Liver (tissue), 9 donors: Measurements from ENCODE around the gene IGSF3. TPM values are rescaled to one million over a fixed set of nuclear protein-coding genes. Genes with fewer than 3 reads are reported as not detected.

Source experiments
- DNase-seq: peaks from one replicate; pipeline ENCODE4 v3.0.0-alpha.2; 2017; ENCODE audit warnings: low spot score
- H3K27ac ChIP-seq, 2 donors: one replicate each; pipeline ENCODE4 v1.7.0; 2013; ENCODE audit warnings: inconsistent platforms in 2 of 2, low read length in 2 of 2, control low read depth in 1 of 2, low read depth in 1 of 2, mild to moderate bottlenecking in 1 of 2
- H3K27me3 ChIP-seq, 4 donors: one replicate each; pipeline versions ENCODE4 v1.6.1 to v1.7.0; 2013; ENCODE audit warnings: low read length in 3 of 4, inconsistent platforms in 1 of 4, mild to moderate bottlenecking in 1 of 4, moderate library complexity in 1 of 4; ENCODE audit not compliant: control insufficient read depth in 4 of 4, insufficient read depth in 4 of 4
- H3K36me3 ChIP-seq, 4 donors: one replicate each; pipeline versions ENCODE4 v1.6.1 to v1.7.0; 2013; ENCODE audit warnings: low read length in 3 of 4, mild to moderate bottlenecking in 3 of 4, low read depth in 1 of 4, moderate library complexity in 1 of 4; ENCODE audit not compliant: control insufficient read depth in 4 of 4, insufficient read depth in 3 of 4
- H3K4me1 ChIP-seq, 4 donors: one replicate each; pipeline versions ENCODE4 v1.6.1 to v1.7.0; 2013; ENCODE audit warnings: low read length in 3 of 4, mild to moderate bottlenecking in 3 of 4, moderate library complexity in 1 of 4; ENCODE audit not compliant: control insufficient read depth in 4 of 4, insufficient read depth in 4 of 4
- H3K4me3 ChIP-seq, 3 donors: one replicate each; pipeline versions ENCODE4 v1.6.1 to v1.7.0; 2013; ENCODE audit warnings: low read length in 3 of 3, control low read depth in 1 of 3, low read depth in 1 of 3, mild to moderate bottlenecking in 1 of 3
- H3K9ac ChIP-seq, 2 donors: one replicate each; pipeline ENCODE4 v1.7.0; 2013; ENCODE audit warnings: low read length in 2 of 2, mild to moderate bottlenecking in 2 of 2, moderate library complexity in 2 of 2, control low read depth in 1 of 2, low read depth in 1 of 2
- H3K9me3 ChIP-seq, 4 donors: one replicate each; pipeline versions ENCODE4 v1.6.1 to v1.7.0; 2013; ENCODE audit warnings: low read length in 3 of 4; ENCODE audit not compliant: control insufficient read depth in 4 of 4
- FOXA1 ChIP-seq: IDR thresholded peaks from 2 replicates; pipeline ENCODE4 v1.6.1; 2016; ENCODE audit warnings: antibody characterized with exemption
- FOXA2 ChIP-seq: IDR thresholded peaks from 2 replicates; pipeline ENCODE4 v1.6.1; 2016; ENCODE audit warnings: antibody characterized with exemption
- HNF4A ChIP-seq, 2 donors: conservative IDR thresholded peaks; 2 replicates each; pipeline ENCODE4 v1.6.1; 2016; ENCODE audit warnings: antibody characterized with exemption in 2 of 2, mild to moderate bottlenecking in 2 of 2
- HNF4G ChIP-seq: IDR thresholded peaks from 2 replicates; pipeline ENCODE4 v1.6.1; 2016; ENCODE audit warnings: antibody characterized with exemption
- RAD21 ChIP-seq, 2 donors: IDR thresholded peaks; 2 replicates each; pipeline ENCODE4 v1.6.1; 2016; ENCODE audit warnings: antibody characterized with exemption in 2 of 2, mild to moderate bottlenecking in 2 of 2
- RXRA ChIP-seq, 2 donors: IDR thresholded peaks; 2 replicates each; pipeline ENCODE4 v1.6.1; 2017 to 2018; ENCODE audit warnings: antibody characterized with exemption in 2 of 2, mild to moderate bottlenecking in 1 of 2
- SP1 ChIP-seq: IDR thresholded peaks from 2 replicates; pipeline ENCODE4 v1.6.1; 2018; ENCODE audit warnings: antibody characterized with exemption, mild to moderate bottlenecking
- YY1 ChIP-seq: IDR thresholded peaks from 2 replicates; pipeline ENCODE4 v1.6.1; 2016; ENCODE audit warnings: antibody characterized with exemption, mild to moderate bottlenecking
- WGBS: extraction: QIAGEN DNeasy Blood & Tissue Kit; methylation state at CpG from one replicate; pipeline ENCODE4 v1.1.7; 2013; 5-methylcytosine and 5-hydroxymethylcytosine counted together
- polyA plus RNA-seq, 2 donors: library from polyadenylated mRNA; stranded (reverse) in 1 of 2; unstranded in 1 of 2; fragments of 200-250 nt in 1 of 2; fragments of >200 nt in 1 of 2; fragmentation: Nextera tagmentation in 1 of 2; extraction: Ambion mirVana in 1 of 2; gene quantifications; one replicate each; pipeline versions ENCODE4 v1.2.1 to v1.2.3, GENCODE V29; 2013 to 2015
- total RNA-seq, 2 donors: library from RNA; depleted of rRNA; stranded (reverse); fragments of >200 nt; gene quantifications; one replicate each; pipeline ENCODE4 v1.2.3, GENCODE V29; 2014
- TF ChIP-seq, protein P1 (sequence below): IDR thresholded peaks from 2 replicates; pipeline ENCODE4 v1.6.1; 2016; ENCODE audit warnings: antibody characterized with exemption
- TF ChIP-seq, protein P2 (sequence below): IDR thresholded peaks from 2 replicates; pipeline ENCODE4 v1.6.1; 2016; ENCODE audit warnings: antibody characterized with exemption
- TF ChIP-seq, protein P3 (sequence below): fragments of 150-350 bp; IDR thresholded peaks from 2 replicates; pipeline ENCODE4 v1.5.1; 2017; ENCODE audit warnings: improper control_type of control experiment, low read depth, low read length; ENCODE audit not compliant: missing input control
- TF ChIP-seq, protein P4 (sequence below): IDR thresholded peaks from 2 replicates; pipeline ENCODE4 v1.6.1; 2016; ENCODE audit warnings: antibody characterized with exemption
- TF ChIP-seq, protein P5 (sequence below): IDR thresholded peaks from 2 replicates; pipeline ENCODE4 v1.6.1; 2016; ENCODE audit warnings: antibody characterized with exemption, mild to moderate bottlenecking
- donor health status: healthy.
- donor health status: healthy.
- donor health status: healthy.
- donor health status: healthy.
- donor health status: healthy.

The IGSF3 gene
- total and polyA plus RNA-seq, 4 donors, result 0.14 to 5.4 (median 0.68) TPM

DNA sequence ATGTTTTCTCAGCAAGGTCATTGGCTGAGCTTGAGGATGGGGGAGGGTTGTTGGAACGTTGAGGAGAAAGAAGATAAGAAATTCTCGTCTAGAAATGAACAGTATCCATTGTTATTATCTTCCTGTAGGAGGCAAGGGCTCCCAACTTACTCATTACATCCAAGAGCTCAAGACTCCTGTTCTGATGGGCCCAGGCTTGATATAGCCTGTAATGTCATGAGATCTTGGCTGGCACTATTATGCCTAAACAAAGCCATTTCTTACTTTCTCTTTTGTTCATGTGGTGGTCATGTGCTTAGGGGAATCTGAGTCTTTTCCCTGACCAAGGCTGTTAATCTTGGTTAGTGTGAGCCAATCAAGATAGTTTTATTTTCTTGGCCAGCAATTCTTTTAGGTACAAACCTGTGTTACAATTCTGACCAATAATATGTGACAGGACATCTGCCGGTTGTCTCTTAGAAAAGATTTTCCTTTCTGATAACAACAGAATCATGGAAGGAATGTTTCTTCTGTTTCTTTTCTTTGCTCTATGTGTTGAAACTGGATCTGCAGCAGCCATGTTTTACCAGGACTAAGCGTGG is 15.2 kb upstream of the IGSF3 start:
- no peak overlapping the region for H3K9ac ChIP-seq
- H3K9me3 ChIP-seq, result no peaks in the 10 kb centered on the region
- no peaks in the 10 kb centered on the region for H3K4me1 ChIP-seq
- DNase-seq, result no peak
- H3K36me3 ChIP-seq, result no peaks in the 10 kb centered on the region
- 73% methylated on average over 4 of the region's 4 CpGs for WGBS
- TF ChIP-seq FOXA2 (no peak), RXRA (IDR thresholded peaks at IDR 0.05) (no peak), SP1 (no peak), YY1 (no peak)
- TF ChIP-seq, protein P1, sequence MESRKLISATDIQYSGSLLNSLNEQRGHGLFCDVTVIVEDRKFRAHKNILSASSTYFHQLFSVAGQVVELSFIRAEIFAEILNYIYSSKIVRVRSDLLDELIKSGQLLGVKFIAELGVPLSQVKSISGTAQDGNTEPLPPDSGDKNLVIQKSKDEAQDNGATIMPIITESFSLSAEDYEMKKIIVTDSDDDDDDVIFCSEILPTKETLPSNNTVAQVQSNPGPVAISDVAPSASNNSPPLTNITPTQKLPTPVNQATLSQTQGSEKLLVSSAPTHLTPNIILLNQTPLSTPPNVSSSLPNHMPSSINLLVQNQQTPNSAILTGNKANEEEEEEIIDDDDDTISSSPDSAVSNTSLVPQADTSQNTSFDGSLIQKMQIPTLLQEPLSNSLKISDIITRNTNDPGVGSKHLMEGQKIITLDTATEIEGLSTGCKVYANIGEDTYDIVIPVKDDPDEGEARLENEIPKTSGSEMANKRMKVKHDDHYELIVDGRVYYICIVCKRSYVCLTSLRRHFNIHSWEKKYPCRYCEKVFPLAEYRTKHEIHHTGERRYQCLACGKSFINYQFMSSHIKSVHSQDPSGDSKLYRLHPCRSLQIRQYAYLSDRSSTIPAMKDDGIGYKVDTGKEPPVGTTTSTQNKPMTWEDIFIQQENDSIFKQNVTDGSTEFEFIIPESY, result no peak
- H3K4me3 ChIP-seq, result no peak overlapping the region
- no peak overlapping the region for H3K27ac ChIP-seq
- no peaks in the 10 kb centered on the region for H3K27me3 ChIP-seq

DNA sequence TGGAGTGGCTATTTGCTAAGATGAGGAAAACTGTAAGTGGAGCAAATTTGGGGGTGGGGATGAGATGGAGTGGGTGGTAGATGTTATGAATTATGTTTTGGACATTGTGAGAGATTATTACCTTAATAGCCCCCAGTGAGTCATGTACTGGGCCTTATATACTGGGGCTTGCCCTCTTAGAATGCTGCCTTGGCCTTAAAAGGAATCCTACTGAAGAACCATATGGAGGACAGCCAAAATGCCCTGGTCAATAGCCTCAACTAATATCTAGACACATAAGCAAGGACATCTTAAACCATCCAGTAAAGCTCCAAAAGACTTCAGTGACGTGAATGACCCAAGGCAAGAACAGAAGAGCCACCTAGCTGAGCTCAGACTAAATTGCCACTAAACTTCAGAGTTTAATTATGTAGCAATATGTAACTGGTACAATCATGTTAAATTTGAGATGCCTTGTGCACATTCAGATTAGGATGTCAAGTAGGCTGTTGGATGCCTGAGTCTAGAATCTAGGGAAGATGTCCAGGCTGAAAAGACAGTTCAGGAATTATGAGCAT is 13.9 kb upstream of the IGSF3 start:
- Histone ChIP-seq H3K36me3 (no peaks in the 10 kb centered on the region), H3K9ac (no peak overlapping the region), H3K4me1 (no peaks in the 10 kb centered on the region), H3K27ac (no peak overlapping the region), H3K27me3 (no peaks in the 10 kb centered on the region), H3K9me3 (no peaks in the 10 kb centered on the region), H3K4me3 (no peak overlapping the region)
- no peak for DNase-seq
- TF ChIP-seq YY1 (no peak), FOXA1 (no peak), RXRA (IDR thresholded peaks at IDR 0.05) (no peak), RAD21 (IDR thresholded peaks at IDR 0.05) (no peak), HNF4A (conservative IDR thresholded peaks at IDR 0.05) (no peak), HNF4G (no peak)
- TF ChIP-seq, protein P2, sequence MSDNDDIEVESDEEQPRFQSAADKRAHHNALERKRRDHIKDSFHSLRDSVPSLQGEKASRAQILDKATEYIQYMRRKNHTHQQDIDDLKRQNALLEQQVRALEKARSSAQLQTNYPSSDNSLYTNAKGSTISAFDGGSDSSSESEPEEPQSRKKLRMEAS, result no peak
- TF ChIP-seq, protein P3, sequence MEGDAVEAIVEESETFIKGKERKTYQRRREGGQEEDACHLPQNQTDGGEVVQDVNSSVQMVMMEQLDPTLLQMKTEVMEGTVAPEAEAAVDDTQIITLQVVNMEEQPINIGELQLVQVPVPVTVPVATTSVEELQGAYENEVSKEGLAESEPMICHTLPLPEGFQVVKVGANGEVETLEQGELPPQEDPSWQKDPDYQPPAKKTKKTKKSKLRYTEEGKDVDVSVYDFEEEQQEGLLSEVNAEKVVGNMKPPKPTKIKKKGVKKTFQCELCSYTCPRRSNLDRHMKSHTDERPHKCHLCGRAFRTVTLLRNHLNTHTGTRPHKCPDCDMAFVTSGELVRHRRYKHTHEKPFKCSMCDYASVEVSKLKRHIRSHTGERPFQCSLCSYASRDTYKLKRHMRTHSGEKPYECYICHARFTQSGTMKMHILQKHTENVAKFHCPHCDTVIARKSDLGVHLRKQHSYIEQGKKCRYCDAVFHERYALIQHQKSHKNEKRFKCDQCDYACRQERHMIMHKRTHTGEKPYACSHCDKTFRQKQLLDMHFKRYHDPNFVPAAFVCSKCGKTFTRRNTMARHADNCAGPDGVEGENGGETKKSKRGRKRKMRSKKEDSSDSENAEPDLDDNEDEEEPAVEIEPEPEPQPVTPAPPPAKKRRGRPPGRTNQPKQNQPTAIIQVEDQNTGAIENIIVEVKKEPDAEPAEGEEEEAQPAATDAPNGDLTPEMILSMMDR, result no peak
- TF ChIP-seq, protein P4, sequence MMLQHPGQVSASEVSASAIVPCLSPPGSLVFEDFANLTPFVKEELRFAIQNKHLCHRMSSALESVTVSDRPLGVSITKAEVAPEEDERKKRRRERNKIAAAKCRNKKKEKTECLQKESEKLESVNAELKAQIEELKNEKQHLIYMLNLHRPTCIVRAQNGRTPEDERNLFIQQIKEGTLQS, result no peak
- TF ChIP-seq, protein P5, sequence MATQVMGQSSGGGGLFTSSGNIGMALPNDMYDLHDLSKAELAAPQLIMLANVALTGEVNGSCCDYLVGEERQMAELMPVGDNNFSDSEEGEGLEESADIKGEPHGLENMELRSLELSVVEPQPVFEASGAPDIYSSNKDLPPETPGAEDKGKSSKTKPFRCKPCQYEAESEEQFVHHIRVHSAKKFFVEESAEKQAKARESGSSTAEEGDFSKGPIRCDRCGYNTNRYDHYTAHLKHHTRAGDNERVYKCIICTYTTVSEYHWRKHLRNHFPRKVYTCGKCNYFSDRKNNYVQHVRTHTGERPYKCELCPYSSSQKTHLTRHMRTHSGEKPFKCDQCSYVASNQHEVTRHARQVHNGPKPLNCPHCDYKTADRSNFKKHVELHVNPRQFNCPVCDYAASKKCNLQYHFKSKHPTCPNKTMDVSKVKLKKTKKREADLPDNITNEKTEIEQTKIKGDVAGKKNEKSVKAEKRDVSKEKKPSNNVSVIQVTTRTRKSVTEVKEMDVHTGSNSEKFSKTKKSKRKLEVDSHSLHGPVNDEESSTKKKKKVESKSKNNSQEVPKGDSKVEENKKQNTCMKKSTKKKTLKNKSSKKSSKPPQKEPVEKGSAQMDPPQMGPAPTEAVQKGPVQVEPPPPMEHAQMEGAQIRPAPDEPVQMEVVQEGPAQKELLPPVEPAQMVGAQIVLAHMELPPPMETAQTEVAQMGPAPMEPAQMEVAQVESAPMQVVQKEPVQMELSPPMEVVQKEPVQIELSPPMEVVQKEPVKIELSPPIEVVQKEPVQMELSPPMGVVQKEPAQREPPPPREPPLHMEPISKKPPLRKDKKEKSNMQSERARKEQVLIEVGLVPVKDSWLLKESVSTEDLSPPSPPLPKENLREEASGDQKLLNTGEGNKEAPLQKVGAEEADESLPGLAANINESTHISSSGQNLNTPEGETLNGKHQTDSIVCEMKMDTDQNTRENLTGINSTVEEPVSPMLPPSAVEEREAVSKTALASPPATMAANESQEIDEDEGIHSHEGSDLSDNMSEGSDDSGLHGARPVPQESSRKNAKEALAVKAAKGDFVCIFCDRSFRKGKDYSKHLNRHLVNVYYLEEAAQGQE, result no peak
- 95% methylated on average over 1 of the region's 1 CpG for WGBS
